ENCODE data around the gene TTC9C. TPM values are rescaled to one million over a fixed set of nuclear protein-coding genes. Genes with fewer than 3 reads are reported as not detected.
"Not testable (repeated sequence)": the region's sequence is repeated elsewhere in the genome, so short reads cannot be mapped to it uniquely, and the experiment has no call there.

The TTC9C gene
- total RNA-seq, 1 donor from 2014 or later = 24.3 TPM

- DNase-seq = no peak
- peaks cover 27% of the 10 kb centered on the region for H3K36me3 ChIP-seq
- no peak overlapping the region for H3K4me3 ChIP-seq
- intact Hi-C loops (cut with DNase I) = no loop called here
- H3K9me3 ChIP-seq = no peaks in the 10 kb centered on the region
- ATAC-seq = no peak
- peaks cover 12% of the 10 kb centered on the region for H3K4me1 ChIP-seq
- H3K27me3 ChIP-seq (ENCODE audit: low read depth) = no peaks in the 10 kb centered on the region
- no peak for TF ChIP-seq CTCF (IDR thresholded peaks at IDR 0.05)
- H3K27ac ChIP-seq = no peak overlapping the region
Measured at GRCh38 chr11:62747475-62748160, 19.3 kb downstream of the TTC9C start.

GRCh38 chr11:62749931-62750330 is 21.6 kb downstream of the TTC9C start:
- H3K27me3 ChIP-seq (ENCODE audit: low read depth); DNase-seq; H3K4me3 ChIP-seq; H3K9me3 ChIP-seq; H3K27ac ChIP-seq; ATAC-seq; intact Hi-C loops (cut with DNase I): not testable (repeated sequence)
- Histone ChIP-seq H3K4me1 (peaks cover 28% of the 10 kb centered on the region), H3K36me3 (peaks cover 31% of the 10 kb centered on the region)

- Histone ChIP-seq H3K27ac (no peak overlapping the region), H3K9me3 (no peaks in the 10 kb centered on the region), H3K27me3 (ENCODE audit: low read depth) (no peaks in the 10 kb centered on the region), H3K4me3 (no peak overlapping the region), H3K36me3 (peaks cover 31% of the 10 kb centered on the region), H3K4me1 (peaks cover 28% of the 10 kb centered on the region)
- no peak for DNase-seq
- ATAC-seq = no peak
- intact Hi-C loops (cut with DNase I) = no loop called here
- TF ChIP-seq CTCF (IDR thresholded peaks at IDR 0.05) = no peak
Measured at GRCh38 chr11:62752177-62752785, 24.0 kb downstream of the TTC9C start.

- no peak for TF ChIP-seq CTCF (IDR thresholded peaks at IDR 0.05)
- no peak for DNase-seq
- ATAC-seq = no peak
- Histone ChIP-seq H3K4me3 (peak overlapping the region; percentile 63), H3K9me3 (no peaks in the 10 kb centered on the region), H3K27me3 (ENCODE audit: low read depth) (no peaks in the 10 kb centered on the region), H3K4me1 (peaks cover 28% of the 10 kb centered on the region), H3K36me3 (peaks cover 24% of the 10 kb centered on the region), H3K27ac (peak overlapping the region; percentile 83)
- intact Hi-C loops (cut with DNase I) = no loop called here
Measured at GRCh38 chr11:62752994-62753735, 24.9 kb downstream of the TTC9C start.

- H3K4me3 ChIP-seq = peak within 1 kb of the TSS; percentile 63
Measured at GRCh38 chr11:62753736-62754603, 25.7 kb downstream of the TTC9C start, which contains the start of gene ZBTB3. TSS of gene ZBTB3 (minus strand) at chr11:62754160. CDS start at chr11:62753664, 496 bp downstream.

More at GRCh38 chr11:62753736-62754603, 25.7 kb downstream of the TTC9C start, which contains the start of gene ZBTB3:
- no peaks in the 10 kb centered on the region for H3K9me3 ChIP-seq
- peaks cover 28% of the 10 kb centered on the region for H3K4me1 ChIP-seq
- TF ChIP-seq CTCF (IDR thresholded peaks at IDR 0.05) = no peak
- ATAC-seq (peak; percentile 99), DNase-seq (peak; percentile 97)
- peak within 1 kb of the TSS; percentile 83 for H3K27ac ChIP-seq
- peaks cover 21% of the 10 kb centered on the region for H3K36me3 ChIP-seq
- no peaks in the 10 kb centered on the region for H3K27me3 ChIP-seq (ENCODE audit: low read depth)
- intact Hi-C loops (cut with DNase I) = no loop called here

Measured in lower lobe of right lung (tissue), 2 donors.